Activated CD4-positive, alpha-beta memory T cell treated with anti-CD3 and anti-CD28 coated beads for 36 hours (primary cell): ENCODE measurements around the gene NUAK1. TPM values are rescaled to one million over a fixed set of nuclear protein-coding genes. Genes with fewer than 3 reads are reported as not detected.

Experiments
- CTCF ChIA-PET: fragments of 350-600 bp; sonication (Branson Sonifier 250); formaldehyde crosslinking; loops from one replicate; lab custom pipeline; 2021; ENCODE audit warnings: antibody characterized with exemption, inconsistent platforms; lab: Charles Lee
- POLR2A ChIA-PET: fragments of 350-600 bp; sonication (Branson Sonifier 250); formaldehyde crosslinking; loops from one replicate; lab custom pipeline; 2021; ENCODE audit warnings: antibody characterized with exemption; lab: Charles Lee
- DNase-seq: peaks from one replicate; pipeline ENCODE4 v3.0.0-alpha.2; 2020
- H3K27ac Mint-ChIP-seq: one replicate; pipeline ENCODE4 v1.8.0; 2021; ENCODE audit warnings: mixed read lengths
- H3K27me3 Mint-ChIP-seq: one replicate; pipeline ENCODE4 v1.8.0; 2021; ENCODE audit warnings: mixed read lengths
- H3K36me3 Mint-ChIP-seq: one replicate; pipeline ENCODE4 v1.8.0; 2021; ENCODE audit warnings: mixed read lengths
- H3K4me1 Mint-ChIP-seq: one replicate; pipeline ENCODE4 v1.8.0; 2021; ENCODE audit warnings: low read depth, mixed read lengths
- H3K4me3 Mint-ChIP-seq: one replicate; pipeline ENCODE4 v1.8.0; 2021; ENCODE audit warnings: mild to moderate bottlenecking, mixed read lengths
- H3K9me3 Mint-ChIP-seq: one replicate; pipeline ENCODE4 v1.8.0; 2021; ENCODE audit warnings: mixed read lengths
- intact Hi-C: fragments of 100-400 bp; cut with micrococcal nuclease; formaldehyde crosslinking; loops from one replicate; pipeline ENCODE4 v1.15.1; 2023
- total RNA-seq, 2 experiments: library from RNA; stranded (reverse); gene quantifications; one replicate each; pipeline ENCODE4 v1.2.3, GENCODE V29; 2021

The NUAK1 gene
- total RNA-seq, 2 experiments from 2014 or later: 0.05 TPM; not detected in 1

DNA sequence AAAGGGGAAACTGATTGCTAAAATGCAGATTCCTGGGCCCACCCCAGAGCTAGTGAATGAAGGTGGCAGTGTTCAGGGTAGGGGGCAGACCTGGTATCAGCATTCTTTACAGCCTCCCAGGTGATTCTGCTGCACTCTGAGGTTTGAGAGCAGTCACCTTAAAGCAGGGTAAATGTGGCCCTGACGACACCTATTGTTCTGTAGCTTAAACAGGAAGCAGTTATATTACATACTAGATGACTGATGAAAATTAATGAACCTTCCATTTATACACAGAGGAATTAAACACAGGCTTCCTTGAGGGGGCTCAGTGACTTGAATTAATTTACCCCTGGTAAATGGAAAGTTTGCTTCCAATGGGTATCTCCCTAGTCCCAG lies 25.3 kb downstream of the NUAK1 start:
- peaks cover 12% of the 10 kb centered on the region for H3K27me3 Mint-ChIP-seq
- no peak overlapping the region for H3K27ac Mint-ChIP-seq
- ChIA-PET CTCF (interaction anchor here (2.0 kb wide), 1 partner anchor 23 kb away, joined by 7 read pairs; no protein-coding TSS in a partner anchor), POLR2A (no interaction called here)
- no peaks in the 10 kb centered on the region for H3K4me1 Mint-ChIP-seq
- no peaks in the 10 kb centered on the region for H3K9me3 Mint-ChIP-seq
- H3K4me3 Mint-ChIP-seq: no peak overlapping the region
- no peaks in the 10 kb centered on the region for H3K36me3 Mint-ChIP-seq
- no peak for DNase-seq
- intact Hi-C loops: no loop called here

GRCh38 chr12:106113042-106113441 lies 25.7 kb downstream of the NUAK1 start:
- H3K27me3 Mint-ChIP-seq: peaks cover 14% of the 10 kb centered on the region
- no peak overlapping the region for H3K27ac Mint-ChIP-seq
- no peaks in the 10 kb centered on the region for H3K9me3 Mint-ChIP-seq
- intact Hi-C loops: no loop called here
- DNase-seq: peak; percentile 17
- ChIA-PET POLR2A (no interaction called here), CTCF (interaction anchor here (2.0 kb wide), 1 partner anchor 23 kb away, joined by 7 read pairs; no protein-coding TSS in a partner anchor)
- no peak overlapping the region for H3K4me3 Mint-ChIP-seq
- no peaks in the 10 kb centered on the region for H3K36me3 Mint-ChIP-seq
- no peaks in the 10 kb centered on the region for H3K4me1 Mint-ChIP-seq

GRCh38 chr12:106112145-106112821 lies 26.5 kb downstream of the NUAK1 start:
- H3K27ac Mint-ChIP-seq: no peak overlapping the region
- intact Hi-C loops: no loop called here
- H3K27me3 Mint-ChIP-seq: peaks cover 21% of the 10 kb centered on the region
- DNase-seq: no peak
- H3K4me3 Mint-ChIP-seq: no peak overlapping the region
- no peaks in the 10 kb centered on the region for H3K9me3 Mint-ChIP-seq
- H3K36me3 Mint-ChIP-seq: no peaks in the 10 kb centered on the region
- POLR2A ChIA-PET: no interaction called here
- CTCF ChIA-PET: interaction anchor here (2.0 kb wide), 1 partner anchor 24 kb away, joined by 7 read pairs; no protein-coding TSS in a partner anchor
- no peaks in the 10 kb centered on the region for H3K4me1 Mint-ChIP-seq

DNA sequence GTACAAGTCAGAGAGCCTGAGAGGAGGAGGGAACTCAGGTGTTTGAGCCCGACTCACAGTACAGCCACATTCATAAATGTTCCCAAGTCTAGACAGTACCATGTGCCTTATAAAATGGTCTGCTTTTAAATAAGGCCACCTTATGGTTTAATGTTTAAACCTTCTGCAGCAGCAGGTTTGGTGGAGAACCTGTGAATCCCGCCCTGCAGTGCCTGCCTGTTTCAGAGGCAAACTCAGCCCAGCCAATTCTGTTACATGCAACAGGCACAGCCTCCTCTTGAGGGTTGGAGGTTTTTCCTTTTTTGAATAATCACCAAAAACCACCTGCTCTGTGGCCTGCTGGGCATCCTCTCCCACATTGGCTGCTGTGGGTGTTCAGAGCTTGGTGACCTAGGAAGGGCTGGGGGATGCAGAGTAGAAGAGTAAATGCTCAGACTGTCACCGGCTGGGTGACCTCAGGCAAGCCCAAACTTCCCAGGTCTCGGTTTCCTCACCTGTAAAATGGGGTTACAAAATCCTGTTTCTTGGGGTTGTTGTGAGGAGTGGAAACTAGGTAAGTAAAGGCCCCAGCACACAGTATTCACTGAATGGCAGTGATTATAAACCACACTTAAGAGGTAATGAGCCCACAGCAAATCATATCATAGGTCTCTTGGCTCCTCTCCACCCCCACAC lies 28.0 kb downstream of the NUAK1 start:
- Mint-ChIP-seq H3K4me1 (no peaks in the 10 kb centered on the region), H3K4me3 (no peak overlapping the region), H3K27me3 (peaks cover 28% of the 10 kb centered on the region), H3K9me3 (no peaks in the 10 kb centered on the region), H3K36me3 (no peaks in the 10 kb centered on the region), H3K27ac (no peak overlapping the region)
- DNase-seq: no peak
- ChIA-PET POLR2A (no interaction called here), CTCF (no interaction called here)
- intact Hi-C loops: no loop called here

DNA sequence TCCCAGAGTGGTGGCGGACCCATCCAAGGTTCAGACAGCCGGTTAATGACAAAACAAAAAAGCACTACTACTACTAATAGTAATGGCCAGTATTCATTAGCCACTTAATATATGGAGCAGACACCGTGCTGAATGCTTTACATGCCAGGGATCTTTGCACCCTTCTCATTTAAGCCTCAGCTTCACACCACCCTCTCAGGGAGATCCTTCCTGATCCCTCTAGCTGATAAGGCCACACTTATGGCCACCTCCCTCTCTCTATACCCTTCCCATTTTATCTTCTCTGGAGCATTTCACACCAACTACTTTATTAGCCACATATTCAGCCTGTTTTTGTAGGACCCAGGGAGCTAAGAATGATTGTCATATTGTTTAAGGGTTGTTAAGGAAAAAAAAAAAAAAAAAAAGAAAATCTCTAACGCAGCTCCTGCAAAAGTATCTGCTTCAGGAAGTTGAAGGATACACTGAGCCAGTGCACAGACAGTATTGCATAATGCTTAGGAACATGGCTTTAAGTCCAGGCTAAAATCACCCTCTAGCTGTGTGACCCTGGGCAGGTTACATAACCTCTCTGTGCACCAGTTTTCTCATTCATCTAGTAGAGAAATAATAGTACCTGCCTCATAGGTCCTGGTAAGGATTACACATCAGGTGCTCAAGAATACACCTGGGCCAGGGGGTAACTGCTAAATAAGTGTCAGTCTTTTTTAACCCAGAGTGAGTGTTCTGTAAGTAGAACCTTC lies 29.4 kb downstream of the NUAK1 start:
- Mint-ChIP-seq H3K27ac (no peak overlapping the region), H3K9me3 (no peaks in the 10 kb centered on the region), H3K4me1 (no peaks in the 10 kb centered on the region), H3K4me3 (no peak overlapping the region), H3K27me3 (peaks cover 31% of the 10 kb centered on the region), H3K36me3 (no peaks in the 10 kb centered on the region)
- ChIA-PET CTCF (no interaction called here), POLR2A (no interaction called here)
- intact Hi-C loops: no loop called here
- no peak for DNase-seq

- intact Hi-C loops: no loop called here
- no peak for DNase-seq
- no peaks in the 10 kb centered on the region for H3K9me3 Mint-ChIP-seq
- POLR2A ChIA-PET: no interaction called here
- no peaks in the 10 kb centered on the region for H3K36me3 Mint-ChIP-seq
- peaks cover 33% of the 10 kb centered on the region for H3K27me3 Mint-ChIP-seq
- H3K27ac Mint-ChIP-seq: no peak overlapping the region
- H3K4me3 Mint-ChIP-seq: no peak overlapping the region
- no peaks in the 10 kb centered on the region for H3K4me1 Mint-ChIP-seq
- CTCF ChIA-PET: no interaction called here
Observed at GRCh38 chr12:106108185-106108835, 30.4 kb downstream of the NUAK1 start.

GRCh38 chr12:106107566-106107965 lies 31.2 kb downstream of the NUAK1 start:
- H3K9me3 Mint-ChIP-seq: no peaks in the 10 kb centered on the region
- intact Hi-C loops: no loop called here
- H3K27ac Mint-ChIP-seq: no peak overlapping the region
- POLR2A ChIA-PET: no interaction called here
- H3K36me3 Mint-ChIP-seq: no peaks in the 10 kb centered on the region
- H3K4me1 Mint-ChIP-seq: no peaks in the 10 kb centered on the region
- CTCF ChIA-PET: interaction anchor here (1.6 kb wide), 1 partner anchor 29 kb away, joined by 7 read pairs; no protein-coding TSS in a partner anchor
- no peak for DNase-seq
- peaks cover 37% of the 10 kb centered on the region for H3K27me3 Mint-ChIP-seq
- H3K4me3 Mint-ChIP-seq: no peak overlapping the region

DNA sequence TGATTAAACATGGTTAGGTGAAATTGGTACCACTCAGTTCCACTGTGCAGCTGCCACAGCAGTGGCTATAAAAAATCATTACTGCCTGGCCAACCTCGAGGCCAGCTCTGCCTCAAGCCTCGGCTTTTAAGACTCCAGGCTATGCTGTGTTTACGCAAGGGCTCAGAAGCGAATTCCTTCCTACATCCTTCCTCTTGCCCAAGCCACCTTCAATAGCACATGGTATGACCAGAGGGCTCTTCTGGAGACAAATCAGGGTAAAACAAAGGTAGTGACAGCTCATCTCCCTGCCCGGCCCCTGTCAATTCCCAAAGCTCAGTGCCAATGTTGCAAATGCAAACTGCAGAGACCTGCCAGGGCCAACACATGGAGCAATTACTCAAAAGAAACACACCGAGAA lies 31.9 kb downstream of the NUAK1 start:
- no peak overlapping the region for H3K4me3 Mint-ChIP-seq
- no peak for DNase-seq
- CTCF ChIA-PET: interaction anchor here (1.6 kb wide), 1 partner anchor 30 kb away, joined by 7 read pairs; no protein-coding TSS in a partner anchor
- H3K27ac Mint-ChIP-seq: no peak overlapping the region
- intact Hi-C loops: no loop called here
- POLR2A ChIA-PET: no interaction called here
- no peaks in the 10 kb centered on the region for H3K9me3 Mint-ChIP-seq
- peaks cover 37% of the 10 kb centered on the region for H3K27me3 Mint-ChIP-seq
- H3K36me3 Mint-ChIP-seq: no peaks in the 10 kb centered on the region
- H3K4me1 Mint-ChIP-seq: no peaks in the 10 kb centered on the region

- no peaks in the 10 kb centered on the region for H3K4me1 Mint-ChIP-seq
- POLR2A ChIA-PET: no interaction called here
- DNase-seq: no peak
- H3K36me3 Mint-ChIP-seq: no peaks in the 10 kb centered on the region
- H3K27ac Mint-ChIP-seq: no peak overlapping the region
- intact Hi-C loops: no loop called here
- H3K9me3 Mint-ChIP-seq: no peaks in the 10 kb centered on the region
- CTCF ChIA-PET: interaction anchor here (1.6 kb wide), 1 partner anchor 30 kb away, joined by 7 read pairs; no protein-coding TSS in a partner anchor
- H3K4me3 Mint-ChIP-seq: no peak overlapping the region
- H3K27me3 Mint-ChIP-seq: peaks cover 40% of the 10 kb centered on the region
Observed at GRCh38 chr12:106106061-106106566, 32.6 kb downstream of the NUAK1 start.

DNA sequence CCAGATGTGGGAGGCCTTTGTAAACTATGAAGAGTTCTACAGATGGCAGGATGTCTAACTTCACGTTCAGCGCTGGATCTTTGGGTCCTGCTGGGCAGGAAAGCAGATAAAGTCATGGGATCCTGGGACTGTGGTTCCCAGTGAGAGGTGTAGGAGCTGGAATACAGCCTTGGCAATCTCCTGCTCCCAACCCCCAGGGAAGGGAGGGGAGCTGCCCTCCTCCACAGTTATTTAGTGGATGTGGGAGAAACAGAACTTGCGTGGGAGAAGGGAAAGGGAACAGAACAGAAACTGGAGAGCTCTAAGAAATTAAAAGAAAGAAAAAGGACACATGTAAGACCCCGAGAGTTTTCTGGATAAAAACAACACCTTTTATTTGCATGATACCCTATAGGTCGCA lies 37.0 kb downstream of the NUAK1 start:
- no peak for DNase-seq
- Mint-ChIP-seq H3K27me3 (peaks cover 31% of the 10 kb centered on the region), H3K36me3 (no peaks in the 10 kb centered on the region), H3K9me3 (no peaks in the 10 kb centered on the region), H3K27ac (no peak overlapping the region), H3K4me3 (no peak overlapping the region), H3K4me1 (no peaks in the 10 kb centered on the region)
- POLR2A ChIA-PET: no interaction called here
- intact Hi-C loops: no loop called here
- CTCF ChIA-PET: no interaction called here

GRCh38 chr12:106098691-106099200 lies 40.0 kb downstream of the NUAK1 start:
- Mint-ChIP-seq H3K27me3 (peaks cover 27% of the 10 kb centered on the region), H3K4me1 (no peaks in the 10 kb centered on the region), H3K27ac (no peak overlapping the region), H3K36me3 (no peaks in the 10 kb centered on the region), H3K9me3 (no peaks in the 10 kb centered on the region), H3K4me3 (no peak overlapping the region)
- ChIA-PET CTCF (no interaction called here), POLR2A (no interaction called here)
- intact Hi-C loops: no loop called here
- DNase-seq: no peak
